Neural cell (in vitro differentiated cells): ENCODE results near the gene NOP14. TPM values are rescaled to one million over a fixed set of nuclear protein-coding genes. Genes with fewer than 3 reads are reported as not detected.
A peak's percentile ranks its signal among the peaks of the same experiment; 100 is the strongest.

ENCODE experiments used
- H2AFZ ChIP-seq: fragments of 200-600, 300-800 bp; sonication (generic), shearing (Covaris generic); 2 replicates; pipeline ENCODE4 v1.6.0; 2014; ENCODE audit warnings: low read depth, mild to moderate bottlenecking, antibody characterized with exemption, low read length, moderate library complexity
- H3F3A ChIP-seq: fragments of 200-600 bp; shearing (Covaris generic); 2 replicates; pipeline ENCODE4 v1.6.1; 2016; ENCODE audit warnings: mild to moderate bottlenecking, moderate library complexity, mixed read lengths, antibody characterized with exemption, low read length; ENCODE audit not compliant: insufficient read depth, poor library complexity, severe bottlenecking
- H3K27ac ChIP-seq: fragments of 200-600, 300-800 bp; sonication (generic), shearing (Covaris generic); 2 replicates; pipeline ENCODE4 v1.5.1; 2014; ENCODE audit warnings: mild to moderate bottlenecking, low read length, moderate library complexity
- H3K27me3 ChIP-seq: fragments of 300-800, 200-600 bp; sonication (generic), shearing (Covaris generic); 2 replicates; pipeline ENCODE4 v1.6.0; 2014; ENCODE audit warnings: mild to moderate bottlenecking, low read depth, low read length, moderate library complexity; ENCODE audit not compliant: insufficient read depth
- H3K36me3 ChIP-seq: fragments of 300-800, 200-600 bp; sonication (generic), shearing (Covaris generic); 2 replicates; pipeline ENCODE4 v1.5.1; 2014; ENCODE audit warnings: mild to moderate bottlenecking, antibody characterized with exemption, low read length, moderate library complexity; ENCODE audit not compliant: insufficient read depth
- H3K4me2 ChIP-seq: fragments of 300-800, 200-600 bp; sonication (generic), shearing (Covaris generic); 2 replicates; pipeline ENCODE4 v1.6.0; 2014; ENCODE audit warnings: mild to moderate bottlenecking, low read length
- H3K4me3 ChIP-seq: fragments of 300-800, 200-600 bp; sonication (generic), shearing (Covaris generic); 2 replicates; pipeline ENCODE4 v1.5.1; 2014; ENCODE audit warnings: mild to moderate bottlenecking, low read length, moderate library complexity
- H3K79me2 ChIP-seq: fragments of 200-600 bp; shearing (Covaris generic); replicated peaks from 2 replicates; pipeline ENCODE4 v1.6.0; 2014; ENCODE audit warnings: mild to moderate bottlenecking, low read length, moderate library complexity; ENCODE audit not compliant: insufficient read depth
- H3K9ac ChIP-seq: fragments of 300-800, 200-600 bp; sonication (generic), shearing (Covaris generic); 2 replicates; pipeline ENCODE4 v1.6.1; 2016; ENCODE audit warnings: mild to moderate bottlenecking, low read length, mixed read lengths
- H3K9me2 ChIP-seq: fragments of 200-600 bp; shearing (Covaris generic); 2 replicates; pipeline ENCODE4 v1.6.1; 2016; ENCODE audit warnings: mild to moderate bottlenecking, low read length, mixed read lengths; ENCODE audit not compliant: insufficient read depth
- H3K9me3 ChIP-seq: fragments of 200-600, 300-800 bp; sonication (generic), shearing (Covaris generic); 2 replicates; pipeline ENCODE4 v1.6.1; 2016; ENCODE audit warnings: mild to moderate bottlenecking, mixed run types, low read length, moderate library complexity, mixed read lengths
- H4K20me1 ChIP-seq: fragments of 200-600 bp; shearing (Covaris generic); 2 replicates; pipeline ENCODE4 v1.6.1; 2016; ENCODE audit warnings: mild to moderate bottlenecking, mixed run types; ENCODE audit not compliant: insufficient read depth
- EP300 ChIP-seq: fragments of 450-650 bp; conservative IDR thresholded peaks from 2 replicates; pipeline ENCODE4 v1.6.1; 2014; ENCODE audit warnings: antibody characterized with exemption, mild to moderate bottlenecking, moderate library complexity; ENCODE audit not compliant: poor library complexity, severe bottlenecking
- EZH2 ChIP-seq: fragments of 200-600, 300-800 bp; shearing (Covaris generic), sonication (generic); IDR thresholded peaks from 2 replicates; pipeline ENCODE4 v1.6.1; 2014; ENCODE audit warnings: antibody characterized with exemption, low read length, borderline replicate concordance, mild to moderate bottlenecking; ENCODE audit not compliant: insufficient read depth, poor library complexity, severe bottlenecking
- MXI1 ChIP-seq: fragments of 450-650 bp; conservative IDR thresholded peaks from 2 replicates; pipeline ENCODE4 v1.6.1; 2014; ENCODE audit warnings: antibody characterized with exemption, mild to moderate bottlenecking; ENCODE audit not compliant: poor library complexity, severe bottlenecking
- POLR2AphosphoS5 ChIP-seq: IDR thresholded peaks from 2 replicates; pipeline ENCODE4 v1.6.1; 2012
- RAD21 ChIP-seq: fragments of 450-650 bp; conservative IDR thresholded peaks from 2 replicates; pipeline ENCODE4 v1.6.1; 2014; ENCODE audit warnings: antibody characterized with exemption, mild to moderate bottlenecking, moderate library complexity
- SMC3 ChIP-seq: fragments of 450-650 bp; conservative IDR thresholded peaks from 2 replicates; pipeline ENCODE4 v1.6.1; 2014; ENCODE audit warnings: antibody characterized with exemption, mild to moderate bottlenecking, moderate library complexity; ENCODE audit not compliant: poor library complexity
- TAF1 ChIP-seq: IDR thresholded peaks from 2 replicates; pipeline ENCODE4 v1.6.1; 2012; ENCODE audit warnings: low read depth
- polyA plus RNA-seq: library from polyadenylated mRNA; depleted of rRNA; stranded (reverse); fragments of >200 nt; gene quantifications from 2 replicates; pipeline ENCODE4 v1.2.3, GENCODE V29; 2014
- TF ChIP-seq, protein P1 (sequence below): IDR thresholded peaks from 2 replicates; pipeline ENCODE4 v1.6.1; 2012; ENCODE audit warnings: borderline replicate concordance
- TF ChIP-seq, protein P2 (sequence below): fragments of 450-650 bp; IDR thresholded peaks from 2 replicates; pipeline ENCODE4 v1.5.1; 2014; ENCODE audit warnings: antibody characterized with exemption, mild to moderate bottlenecking, moderate library complexity; ENCODE audit not compliant: poor library complexity, severe bottlenecking

Gene NOP14
- polyA plus RNA-seq, 1 donor from 2014 or later: 6.3 TPM

DNA sequence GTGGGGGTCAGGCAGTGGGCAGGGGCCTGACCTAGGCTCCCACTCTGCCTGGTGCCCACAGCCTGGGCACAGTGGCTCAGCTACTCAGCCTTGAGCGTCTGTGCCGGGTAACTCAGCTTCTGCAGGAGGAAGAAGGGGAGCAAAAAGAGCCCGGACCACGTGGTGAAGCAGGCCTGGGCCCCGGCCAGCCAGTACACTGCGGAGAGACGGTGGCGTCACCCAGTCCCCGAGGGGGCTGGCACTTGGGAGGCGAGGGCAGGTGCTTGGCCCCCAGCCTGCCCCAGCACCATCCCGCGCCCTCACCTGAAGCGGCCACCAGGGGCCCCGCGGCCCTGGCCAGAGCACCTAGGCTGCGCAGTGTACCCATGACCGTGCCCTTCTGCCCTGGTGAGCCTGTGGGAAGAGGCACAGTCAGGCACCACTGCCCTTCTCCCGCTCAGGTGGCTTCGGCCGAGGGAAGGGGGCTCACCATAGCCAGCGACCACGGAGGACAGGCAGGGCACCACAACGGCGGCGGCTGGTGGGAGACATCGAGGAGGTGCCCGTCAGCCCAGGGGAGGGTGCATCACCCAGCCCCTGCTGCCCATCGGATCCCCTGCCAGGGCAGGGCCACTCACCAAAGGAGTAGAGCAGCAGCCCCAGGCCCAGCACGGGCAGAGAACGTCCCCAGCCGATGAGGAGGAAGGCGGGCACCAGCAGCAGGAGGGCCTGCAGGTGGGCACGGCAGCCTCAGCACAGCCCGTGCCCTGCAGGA is 32.3 kb downstream of the NOP14 start:
- H3K27ac ChIP-seq: no peak overlapping the region
- H2AFZ ChIP-seq: no peak overlapping the region
- H3K4me3 ChIP-seq: no peak overlapping the region
- no peaks in the 10 kb centered on the region for H4K20me1 ChIP-seq
- H3K27me3 ChIP-seq: no peaks in the 10 kb centered on the region
- no peaks in the 10 kb centered on the region for H3F3A ChIP-seq
- H3K79me2 ChIP-seq: peaks cover 9% of the 10 kb centered on the region
- H3K4me2 ChIP-seq: no peak overlapping the region
- H3K9me3 ChIP-seq: no peaks in the 10 kb centered on the region
- H3K36me3 ChIP-seq: no peaks in the 10 kb centered on the region
- H3K9ac ChIP-seq: no peak overlapping the region
- TF ChIP-seq MXI1 (no peak), TAF1 (no peak), RAD21 (no peak), EZH2 (no peak), SMC3 (no peak), EP300 (no peak), POLR2AphosphoS5 (peak; percentile 9)
- TF ChIP-seq, protein P1, sequence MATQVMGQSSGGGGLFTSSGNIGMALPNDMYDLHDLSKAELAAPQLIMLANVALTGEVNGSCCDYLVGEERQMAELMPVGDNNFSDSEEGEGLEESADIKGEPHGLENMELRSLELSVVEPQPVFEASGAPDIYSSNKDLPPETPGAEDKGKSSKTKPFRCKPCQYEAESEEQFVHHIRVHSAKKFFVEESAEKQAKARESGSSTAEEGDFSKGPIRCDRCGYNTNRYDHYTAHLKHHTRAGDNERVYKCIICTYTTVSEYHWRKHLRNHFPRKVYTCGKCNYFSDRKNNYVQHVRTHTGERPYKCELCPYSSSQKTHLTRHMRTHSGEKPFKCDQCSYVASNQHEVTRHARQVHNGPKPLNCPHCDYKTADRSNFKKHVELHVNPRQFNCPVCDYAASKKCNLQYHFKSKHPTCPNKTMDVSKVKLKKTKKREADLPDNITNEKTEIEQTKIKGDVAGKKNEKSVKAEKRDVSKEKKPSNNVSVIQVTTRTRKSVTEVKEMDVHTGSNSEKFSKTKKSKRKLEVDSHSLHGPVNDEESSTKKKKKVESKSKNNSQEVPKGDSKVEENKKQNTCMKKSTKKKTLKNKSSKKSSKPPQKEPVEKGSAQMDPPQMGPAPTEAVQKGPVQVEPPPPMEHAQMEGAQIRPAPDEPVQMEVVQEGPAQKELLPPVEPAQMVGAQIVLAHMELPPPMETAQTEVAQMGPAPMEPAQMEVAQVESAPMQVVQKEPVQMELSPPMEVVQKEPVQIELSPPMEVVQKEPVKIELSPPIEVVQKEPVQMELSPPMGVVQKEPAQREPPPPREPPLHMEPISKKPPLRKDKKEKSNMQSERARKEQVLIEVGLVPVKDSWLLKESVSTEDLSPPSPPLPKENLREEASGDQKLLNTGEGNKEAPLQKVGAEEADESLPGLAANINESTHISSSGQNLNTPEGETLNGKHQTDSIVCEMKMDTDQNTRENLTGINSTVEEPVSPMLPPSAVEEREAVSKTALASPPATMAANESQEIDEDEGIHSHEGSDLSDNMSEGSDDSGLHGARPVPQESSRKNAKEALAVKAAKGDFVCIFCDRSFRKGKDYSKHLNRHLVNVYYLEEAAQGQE: no peak
- TF ChIP-seq, protein P2, sequence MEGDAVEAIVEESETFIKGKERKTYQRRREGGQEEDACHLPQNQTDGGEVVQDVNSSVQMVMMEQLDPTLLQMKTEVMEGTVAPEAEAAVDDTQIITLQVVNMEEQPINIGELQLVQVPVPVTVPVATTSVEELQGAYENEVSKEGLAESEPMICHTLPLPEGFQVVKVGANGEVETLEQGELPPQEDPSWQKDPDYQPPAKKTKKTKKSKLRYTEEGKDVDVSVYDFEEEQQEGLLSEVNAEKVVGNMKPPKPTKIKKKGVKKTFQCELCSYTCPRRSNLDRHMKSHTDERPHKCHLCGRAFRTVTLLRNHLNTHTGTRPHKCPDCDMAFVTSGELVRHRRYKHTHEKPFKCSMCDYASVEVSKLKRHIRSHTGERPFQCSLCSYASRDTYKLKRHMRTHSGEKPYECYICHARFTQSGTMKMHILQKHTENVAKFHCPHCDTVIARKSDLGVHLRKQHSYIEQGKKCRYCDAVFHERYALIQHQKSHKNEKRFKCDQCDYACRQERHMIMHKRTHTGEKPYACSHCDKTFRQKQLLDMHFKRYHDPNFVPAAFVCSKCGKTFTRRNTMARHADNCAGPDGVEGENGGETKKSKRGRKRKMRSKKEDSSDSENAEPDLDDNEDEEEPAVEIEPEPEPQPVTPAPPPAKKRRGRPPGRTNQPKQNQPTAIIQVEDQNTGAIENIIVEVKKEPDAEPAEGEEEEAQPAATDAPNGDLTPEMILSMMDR: no peak
- no peaks in the 10 kb centered on the region for H3K9me2 ChIP-seq

DNA sequence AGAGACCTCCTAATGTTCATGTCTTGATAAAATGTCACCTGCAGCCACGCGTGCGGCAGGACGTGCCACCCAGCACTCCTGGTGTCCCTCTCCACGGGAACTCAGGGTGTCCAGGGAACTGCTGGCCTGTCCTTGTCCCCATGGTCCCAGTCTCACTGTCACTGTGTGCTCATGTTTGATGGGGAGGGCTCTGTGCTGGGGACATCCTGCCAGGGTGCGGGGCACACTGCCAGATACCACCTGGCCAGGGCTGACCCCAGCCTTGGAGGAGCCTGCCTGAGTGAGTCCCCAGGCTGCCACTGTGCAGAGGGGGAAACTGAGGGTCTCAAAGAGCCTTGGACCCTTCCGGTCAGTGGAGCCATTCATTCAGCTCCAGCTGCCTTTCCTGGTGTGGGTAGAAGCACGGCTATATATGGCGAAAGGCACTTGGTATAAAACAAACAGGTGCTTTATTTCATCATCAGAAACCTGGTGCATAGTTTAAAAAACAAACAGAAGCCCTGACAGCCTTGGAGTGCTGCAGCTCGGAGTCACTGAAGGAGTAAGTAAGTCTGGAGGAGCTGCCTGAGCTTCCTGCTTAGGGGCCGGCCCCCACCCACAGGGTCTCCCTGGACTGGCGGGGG is 33.0 kb downstream of the NOP14 start:
- Histone ChIP-seq H3K9me2 (no peaks in the 10 kb centered on the region), H3K79me2 (peaks cover 2% of the 10 kb centered on the region), H3K4me3 (no peak overlapping the region), H3K9me3 (no peaks in the 10 kb centered on the region), H4K20me1 (no peaks in the 10 kb centered on the region), H3K4me2 (no peak overlapping the region), H3K36me3 (no peaks in the 10 kb centered on the region), H3K27ac (no peak overlapping the region), H3K9ac (no peak overlapping the region), H3F3A (no peaks in the 10 kb centered on the region), H3K27me3 (no peaks in the 10 kb centered on the region), H2AFZ (no peak overlapping the region)
- TF ChIP-seq MXI1 (no peak), POLR2AphosphoS5 (no peak), SMC3 (no peak), EP300 (no peak), TAF1 (no peak), EZH2 (no peak), RAD21 (no peak)
- TF ChIP-seq, protein P2: no peak
- TF ChIP-seq, protein P1: no peak
